ENCODE data around the gene ZNF784. TPM values are rescaled to one million over a fixed set of nuclear protein-coding genes. Genes with fewer than 3 reads are reported as not detected.

Gene ZNF784
- total and polyA plus RNA-seq, 12 donors, result 3.5 to 16.3 (median 9.5) TPM

DNA sequence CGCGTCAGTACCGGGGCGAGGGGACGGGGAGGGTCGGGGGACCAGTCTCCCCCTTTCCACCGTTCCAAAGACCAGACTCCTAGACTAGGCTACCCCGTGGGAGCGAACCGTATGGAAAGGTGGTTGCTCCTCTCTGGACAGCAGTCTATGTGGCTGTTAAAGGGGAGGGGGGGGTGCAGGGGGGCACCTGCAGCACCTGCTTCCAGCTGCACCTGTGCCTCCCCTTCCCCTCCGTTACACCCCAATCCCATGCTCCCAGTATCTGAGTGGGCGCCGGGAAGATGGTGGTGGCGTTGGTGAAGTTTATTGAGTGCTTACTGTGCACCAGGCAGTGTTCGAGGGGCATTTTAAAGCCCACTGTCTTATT is 23.7 kb downstream of the ZNF784 start:
- 4 to 6% (median 5%) methylated on average over 7 to 15 of the region's 15 CpGs for WGBS, 4 donors
- peaks cover 7 to 18% of the 10 kb centered on the region in 2 donors for H3K4me1 ChIP-seq (replicated peaks in 1 of 2)
- no peaks in the 10 kb centered on the region for H3K9me3 ChIP-seq (replicated peaks in 1 of 3)
- intact Hi-C loops (cut with DNase I), result no loop called here
- H3K36me3 ChIP-seq (replicated peaks in 1 of 2), result peaks cover 0 to 9% of the 10 kb centered on the region in 2 donors
- H3K27ac ChIP-seq, result peak overlapping the region; percentile 72 to 98 (median 95)
- DNase-seq, result no peak
- TF ChIP-seq, protein P1, sequence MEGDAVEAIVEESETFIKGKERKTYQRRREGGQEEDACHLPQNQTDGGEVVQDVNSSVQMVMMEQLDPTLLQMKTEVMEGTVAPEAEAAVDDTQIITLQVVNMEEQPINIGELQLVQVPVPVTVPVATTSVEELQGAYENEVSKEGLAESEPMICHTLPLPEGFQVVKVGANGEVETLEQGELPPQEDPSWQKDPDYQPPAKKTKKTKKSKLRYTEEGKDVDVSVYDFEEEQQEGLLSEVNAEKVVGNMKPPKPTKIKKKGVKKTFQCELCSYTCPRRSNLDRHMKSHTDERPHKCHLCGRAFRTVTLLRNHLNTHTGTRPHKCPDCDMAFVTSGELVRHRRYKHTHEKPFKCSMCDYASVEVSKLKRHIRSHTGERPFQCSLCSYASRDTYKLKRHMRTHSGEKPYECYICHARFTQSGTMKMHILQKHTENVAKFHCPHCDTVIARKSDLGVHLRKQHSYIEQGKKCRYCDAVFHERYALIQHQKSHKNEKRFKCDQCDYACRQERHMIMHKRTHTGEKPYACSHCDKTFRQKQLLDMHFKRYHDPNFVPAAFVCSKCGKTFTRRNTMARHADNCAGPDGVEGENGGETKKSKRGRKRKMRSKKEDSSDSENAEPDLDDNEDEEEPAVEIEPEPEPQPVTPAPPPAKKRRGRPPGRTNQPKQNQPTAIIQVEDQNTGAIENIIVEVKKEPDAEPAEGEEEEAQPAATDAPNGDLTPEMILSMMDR (IDR thresholded peaks at IDR 0.05), result no peak
- no peak for TF ChIP-seq POLR2A (IDR thresholded peaks at IDR 0.05)
- no peaks in the 10 kb centered on the region for H3K27me3 ChIP-seq
- peak overlapping the region in 3 of 4 donors; percentile 66 to 95 (median 81) for H3K4me3 ChIP-seq

DNA sequence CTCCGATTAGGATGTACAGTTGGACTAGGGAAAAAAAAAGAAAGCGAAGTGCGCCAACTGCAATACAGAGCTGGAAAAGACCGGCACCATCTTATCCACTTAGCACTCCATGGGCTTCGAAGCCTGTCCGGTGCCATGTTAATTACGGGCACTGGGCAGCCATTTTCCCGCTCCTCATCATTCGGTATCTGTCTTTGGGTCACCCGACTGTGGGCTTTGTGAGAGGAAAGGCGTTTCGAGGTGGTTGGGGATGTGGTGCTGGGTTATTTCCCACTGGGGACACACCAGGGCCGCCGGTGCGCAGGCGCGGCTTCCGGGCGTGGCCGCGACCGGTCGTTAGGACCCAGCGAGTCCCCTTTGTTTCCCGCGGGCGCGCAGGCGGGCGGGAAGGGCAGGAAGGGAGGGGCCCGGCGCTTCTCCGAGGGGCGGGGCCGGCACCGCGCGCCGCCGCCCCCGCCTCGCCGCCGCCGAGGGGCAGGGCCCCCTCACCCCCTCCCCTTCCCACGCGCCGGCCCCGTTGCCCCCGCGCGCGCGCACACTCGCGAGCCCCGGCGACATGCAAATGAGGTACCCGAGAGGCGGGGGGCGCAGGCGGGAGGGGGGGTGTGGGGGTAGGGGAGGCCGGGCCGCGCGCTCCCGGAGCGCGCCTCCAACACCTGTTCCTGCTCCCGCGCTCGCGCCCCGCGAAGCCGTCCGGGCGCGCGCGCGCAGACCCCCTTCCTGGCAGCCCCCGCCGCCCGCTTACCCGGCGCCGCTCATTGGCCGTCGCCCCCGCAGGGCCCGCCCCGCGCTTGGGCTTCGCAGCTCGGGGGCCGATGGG is 24.3 kb downstream of the ZNF784 start, which contains the start of gene ZNF524:
TSS of gene ZNF524 (plus strand) at position 447 of the 820 bp plus-strand sequence. CDS start 1,825 bp downstream, outside the sequence.
- TF ChIP-seq POLR2A (IDR thresholded peaks at IDR 0.05), result peak; percentile 3 to 41
- TF ChIP-seq, protein P1 (IDR thresholded peaks at IDR 0.05), result peak in 1 of 6 experiments; percentile 8
- Histone ChIP-seq H3K27me3 (no peaks in the 10 kb centered on the region), H3K4me1 (replicated peaks in 1 of 2) (peaks cover 7 to 18% of the 10 kb centered on the region in 2 donors), H3K9me3 (replicated peaks in 1 of 3) (no peaks in the 10 kb centered on the region), H3K27ac (peak within 1 kb of the TSS; percentile 93 to 98 (median 95)), H3K4me3 (peak within 1 kb of the TSS; percentile 66 to 99 (median 80)), H3K36me3 (replicated peaks in 1 of 2) (peaks cover 0 to 11% of the 10 kb centered on the region in 2 donors)
- peak; percentile 82 to 95 (median 86) for DNase-seq
- intact Hi-C loops (cut with DNase I), result no loop called here
- 0% methylated on average over 9 to 95 of the region's 97 CpGs for WGBS, 4 donors

DNA sequence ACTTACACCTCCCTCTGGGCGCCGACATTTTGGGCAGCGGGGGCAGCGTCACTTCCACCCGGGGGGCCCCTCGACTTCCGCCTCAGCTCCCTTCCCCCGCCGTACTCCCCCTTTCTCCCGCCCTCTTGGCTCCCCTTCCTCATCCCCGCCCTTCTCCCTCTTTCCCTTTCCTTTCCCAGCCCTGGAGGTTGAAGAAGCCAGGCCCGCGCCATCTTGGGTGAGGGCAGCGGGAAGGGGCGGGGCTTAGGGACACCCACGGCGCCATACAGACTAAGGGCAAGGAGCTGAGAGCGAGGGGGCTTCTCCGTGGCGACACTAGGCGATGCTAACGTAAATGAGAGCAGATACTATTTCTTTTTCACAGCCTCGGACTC is 24.9 kb downstream of the ZNF784 start, which contains the start of gene FIZ1:
TSS of gene FIZ1 (minus strand) at position 50 of the 374 bp plus-strand sequence. CDS start 1,652 bp downstream, outside the sequence.
- 0% methylated on average over 22 to 23 of the region's 23 CpGs for WGBS, 4 donors
- H3K36me3 ChIP-seq (replicated peaks in 1 of 2), result peaks cover 0 to 11% of the 10 kb centered on the region in 2 donors
- H3K4me1 ChIP-seq (replicated peaks in 1 of 2), result peaks cover 7 to 15% of the 10 kb centered on the region in 2 donors
- H3K9me3 ChIP-seq (replicated peaks in 1 of 3), result no peaks in the 10 kb centered on the region
- peak within 1 kb of the TSS; percentile 66 to 99 (median 80) for H3K4me3 ChIP-seq
- DNase-seq, result peak; percentile 98 to 100 (median 99)
- no peak for TF ChIP-seq POLR2A (IDR thresholded peaks at IDR 0.05)
- TF ChIP-seq, protein P1 (IDR thresholded peaks at IDR 0.05), result no peak
- intact Hi-C loops (cut with DNase I), result no loop called here
- no peaks in the 10 kb centered on the region for H3K27me3 ChIP-seq
- H3K27ac ChIP-seq, result peak within 1 kb of the TSS; percentile 93 to 98 (median 95)

DNA sequence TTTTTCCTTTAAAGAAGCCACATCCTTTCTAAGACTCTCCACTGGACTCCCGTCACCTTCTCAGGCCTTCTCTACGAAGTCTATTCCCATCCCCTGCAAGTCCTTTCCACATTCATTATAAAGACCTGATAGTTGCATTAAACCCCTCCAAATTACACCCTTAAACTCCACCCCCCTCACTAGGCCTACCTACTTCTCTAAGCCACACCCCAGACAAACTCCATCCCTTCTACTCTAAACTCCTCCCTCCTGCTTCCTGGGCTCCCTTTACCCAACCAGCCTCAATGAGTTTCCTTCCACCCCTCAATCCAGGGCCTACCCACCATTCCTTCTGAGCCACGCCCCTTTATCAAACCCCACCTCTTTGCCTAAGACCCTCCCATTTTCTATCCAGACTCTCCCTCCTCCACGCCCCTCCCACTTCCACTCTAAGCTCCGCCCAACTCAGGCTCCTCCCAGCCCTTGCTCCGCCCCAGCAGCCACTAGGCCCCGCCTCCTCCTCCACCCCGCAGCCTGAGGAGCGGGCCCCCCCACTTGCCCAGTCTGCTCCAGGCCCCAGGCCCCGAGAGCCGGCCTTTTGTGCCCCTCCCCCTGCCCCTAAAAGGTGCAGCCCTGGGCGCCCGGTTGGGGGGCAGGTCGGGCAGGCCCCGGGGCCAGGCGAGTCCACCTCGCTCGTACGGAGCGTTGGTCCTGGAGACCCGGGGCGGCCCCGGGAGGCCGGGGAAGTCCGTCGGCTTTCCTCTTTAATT is 25.5 kb downstream of the ZNF784 start:
- Histone ChIP-seq H3K4me3 (peak overlapping the region in 3 of 4 donors; percentile 66 to 99 (median 95)), H3K27ac (peak overlapping the region; percentile 93 to 98 (median 95)), H3K27me3 (no peaks in the 10 kb centered on the region), H3K36me3 (replicated peaks in 1 of 2) (peaks cover 0 to 11% of the 10 kb centered on the region in 2 donors), H3K4me1 (replicated peaks in 1 of 2) (peaks cover 7 to 9% of the 10 kb centered on the region in 2 donors), H3K9me3 (replicated peaks in 1 of 3) (no peaks in the 10 kb centered on the region)
- peak; percentile 37 to 72 for TF ChIP-seq POLR2A (IDR thresholded peaks at IDR 0.05)
- TF ChIP-seq, protein P1 (IDR thresholded peaks at IDR 0.05), result no peak
- WGBS, 4 donors, result 7 to 16% (median 10%) methylated on average over 9 to 26 of the region's 26 CpGs
- peak; percentile 94 to 97 (median 96) for DNase-seq
- intact Hi-C loops (cut with DNase I), result no loop called here
